Activated CD8-positive, alpha-beta memory T cell treated with anti-CD3 and anti-CD28 coated beads, Interleukin-2, amount 10 ng/mL, durations not matched to agents 7 days and 5 days (primary cell): ENCODE data around the gene GPR173. TPM values are rescaled to one million over a fixed set of nuclear protein-coding genes. Genes with fewer than 3 reads are reported as not detected.
A peak's percentile ranks its signal among the peaks of the same experiment; 100 is the strongest.

Source experiments
- ATAC-seq: fragments of 150-1000 bp; cut with Tn5 transposase; one replicate; pipeline ENCODE4 v1.10.0; 2021; ENCODE audit warnings: moderate library complexity
- CTCF ChIA-PET: fragments of 350-600 bp; sonication (Branson Sonifier 250); formaldehyde crosslinking; loops from one replicate; lab custom pipeline; 2021; ENCODE audit warnings: antibody characterized with exemption; lab: Charles Lee
- DNase-seq: peaks from one replicate; pipeline ENCODE4 v3.0.0-alpha.2; 2020
- H3K27ac Mint-ChIP-seq: one replicate; pipeline ENCODE4 v1.8.0; 2021; ENCODE audit warnings: mild to moderate bottlenecking, mixed read lengths
- H3K27me3 Mint-ChIP-seq: one replicate; pipeline ENCODE4 v1.8.0; 2021; ENCODE audit warnings: mixed read lengths
- H3K36me3 Mint-ChIP-seq: one replicate; pipeline ENCODE4 v1.8.0; 2021; ENCODE audit warnings: mild to moderate bottlenecking, mixed read lengths
- H3K4me1 Mint-ChIP-seq: one replicate; pipeline ENCODE4 v1.8.0; 2021; ENCODE audit warnings: mixed read lengths
- H3K4me3 Mint-ChIP-seq: one replicate; pipeline ENCODE4 v1.8.0; 2021; ENCODE audit warnings: mild to moderate bottlenecking, moderate library complexity, mixed read lengths
- H3K9me3 Mint-ChIP-seq: one replicate; pipeline ENCODE4 v1.8.0; 2022; ENCODE audit warnings: low read depth, mixed read lengths
- total RNA-seq, 2 experiments: library from RNA; stranded (reverse); gene quantifications; one replicate each; pipeline ENCODE4 v1.2.3, GENCODE V29; 2021

GPR173 gene
- total RNA-seq, 2 experiments from 2014 or later: 0.20 TPM; not detected in 1

DNA sequence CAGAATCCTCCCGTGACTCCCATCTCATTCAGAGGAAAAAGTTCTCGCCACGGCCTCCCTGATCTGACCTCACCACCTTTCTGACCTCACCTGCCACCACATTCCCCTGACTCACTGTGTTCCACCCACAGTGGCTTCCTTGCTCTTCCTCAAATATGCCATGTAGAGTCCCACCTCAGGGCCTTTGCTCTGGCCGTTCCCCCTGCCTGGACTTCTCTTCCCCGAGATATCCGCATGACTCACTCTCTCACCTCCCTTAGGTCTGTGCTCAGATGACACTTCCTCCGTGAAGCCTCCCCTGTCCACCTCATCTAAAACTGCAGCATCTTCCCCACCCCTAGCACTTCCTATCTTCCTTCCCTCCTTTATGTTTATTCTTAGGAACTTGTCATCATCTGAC is 26.4 kb downstream of the GPR173 start:
- Mint-ChIP-seq H3K4me1 (peaks cover 16% of the 10 kb centered on the region), H3K36me3 (no peaks in the 10 kb centered on the region), H3K27me3 (no peaks in the 10 kb centered on the region), H3K4me3 (no peak overlapping the region), H3K9me3 (no peaks in the 10 kb centered on the region), H3K27ac (no peak overlapping the region)
- CTCF ChIA-PET: no interaction called here
- ATAC-seq (no peak), DNase-seq (no peak)

DNA sequence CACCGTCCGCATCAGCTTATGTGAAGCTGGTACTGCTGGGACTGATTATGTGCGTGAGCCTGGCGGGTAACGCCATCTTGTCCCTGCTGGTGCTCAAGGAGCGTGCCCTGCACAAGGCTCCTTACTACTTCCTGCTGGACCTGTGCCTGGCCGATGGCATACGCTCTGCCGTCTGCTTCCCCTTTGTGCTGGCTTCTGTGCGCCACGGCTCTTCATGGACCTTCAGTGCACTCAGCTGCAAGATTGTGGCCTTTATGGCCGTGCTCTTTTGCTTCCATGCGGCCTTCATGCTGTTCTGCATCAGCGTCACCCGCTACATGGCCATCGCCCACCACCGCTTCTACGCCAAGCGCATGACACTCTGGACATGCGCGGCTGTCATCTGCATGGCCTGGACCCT is 28.1 kb downstream of the GPR173 start:
- H3K36me3 Mint-ChIP-seq: no peaks in the 10 kb centered on the region
- no peak for ATAC-seq
- CTCF ChIA-PET: interaction anchor here (1.8 kb wide), 1 partner anchor 13 kb away, joined by 8 read pairs; no protein-coding TSS in a partner anchor

DNA sequence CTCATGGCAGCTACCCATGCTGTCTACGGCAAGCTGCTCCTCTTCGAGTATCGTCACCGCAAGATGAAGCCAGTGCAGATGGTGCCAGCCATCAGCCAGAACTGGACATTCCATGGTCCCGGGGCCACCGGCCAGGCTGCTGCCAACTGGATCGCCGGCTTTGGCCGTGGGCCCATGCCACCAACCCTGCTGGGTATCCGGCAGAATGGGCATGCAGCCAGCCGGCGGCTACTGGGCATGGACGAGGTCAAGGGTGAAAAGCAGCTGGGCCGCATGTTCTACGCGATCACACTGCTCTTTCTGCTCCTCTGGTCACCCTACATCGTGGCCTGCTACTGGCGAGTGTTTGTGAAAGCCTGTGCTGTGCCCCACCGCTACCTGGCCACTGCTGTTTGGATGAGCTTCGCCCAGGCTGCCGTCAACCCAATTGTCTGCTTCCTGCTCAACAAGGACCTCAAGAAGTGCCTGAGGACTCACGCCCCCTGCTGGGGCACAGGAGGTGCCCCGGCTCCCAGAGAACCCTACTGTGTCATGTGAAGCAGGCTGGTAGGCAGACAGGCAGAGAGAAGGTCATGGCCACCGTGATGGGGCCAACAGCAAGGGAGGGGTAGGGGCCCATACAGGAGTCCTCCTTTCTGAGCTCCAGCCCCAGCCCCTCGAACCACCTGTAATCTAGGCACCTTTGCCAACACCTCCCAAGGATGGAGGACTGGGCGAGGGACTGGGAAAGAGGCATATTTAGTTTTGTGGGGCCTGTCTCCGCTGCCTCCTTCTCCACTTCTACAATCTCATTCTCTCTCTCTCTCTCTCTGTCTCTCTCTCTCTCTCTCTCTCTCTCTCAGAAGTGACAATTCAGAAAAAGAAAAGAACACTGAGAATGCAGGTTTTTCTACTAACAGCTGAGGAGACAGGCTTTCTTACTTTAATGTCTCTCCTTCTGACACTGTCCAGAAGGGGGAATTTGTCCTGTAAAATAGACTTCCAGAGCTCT is 28.9 kb downstream of the GPR173 start:
- ATAC-seq (no peak), DNase-seq (no peak)
- Mint-ChIP-seq H3K4me3 (no peak overlapping the region), H3K27ac (no peak overlapping the region), H3K36me3 (no peaks in the 10 kb centered on the region), H3K4me1 (peaks cover 13% of the 10 kb centered on the region), H3K9me3 (no peaks in the 10 kb centered on the region), H3K27me3 (no peaks in the 10 kb centered on the region)
- CTCF ChIA-PET: interaction anchor here (1.8 kb wide), 1 partner anchor 12 kb away, joined by 8 read pairs; no protein-coding TSS in a partner anchor

More for the DNA sequence above, 28.1 kb downstream of the GPR173 start:
- H3K4me1 Mint-ChIP-seq: peaks cover 18% of the 10 kb centered on the region
- no peak overlapping the region for H3K27ac Mint-ChIP-seq
- no peaks in the 10 kb centered on the region for H3K9me3 Mint-ChIP-seq
- H3K27me3 Mint-ChIP-seq: no peaks in the 10 kb centered on the region
- DNase-seq: no peak
- no peak overlapping the region for H3K4me3 Mint-ChIP-seq

DNA sequence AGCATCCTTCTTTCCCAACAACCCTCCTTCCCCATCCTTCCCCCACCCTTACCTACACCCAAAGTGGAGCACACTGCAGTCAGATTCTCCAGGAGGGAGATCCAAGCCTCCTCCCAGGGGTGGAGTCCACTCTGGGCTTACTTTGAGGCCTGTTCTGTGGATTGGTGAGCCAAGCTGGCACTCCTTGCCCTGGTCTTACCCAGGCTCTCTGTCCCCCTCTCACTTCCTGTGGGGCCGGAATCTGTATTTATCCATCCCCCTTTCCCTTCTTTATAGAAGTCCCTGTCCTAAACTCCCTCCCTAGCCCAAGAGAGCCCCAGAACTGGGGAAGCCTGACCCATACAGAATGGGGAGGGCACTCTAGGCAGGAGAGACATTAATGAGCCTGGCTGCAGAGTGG is 30.4 kb downstream of the GPR173 start:
- H3K4me1 Mint-ChIP-seq: peaks cover 22% of the 10 kb centered on the region
- H3K27ac Mint-ChIP-seq: no peak overlapping the region
- DNase-seq: no peak
- H3K27me3 Mint-ChIP-seq: no peaks in the 10 kb centered on the region
- H3K4me3 Mint-ChIP-seq: no peak overlapping the region
- H3K36me3 Mint-ChIP-seq: no peaks in the 10 kb centered on the region
- CTCF ChIA-PET: no interaction called here
- ATAC-seq: no peak
- no peaks in the 10 kb centered on the region for H3K9me3 Mint-ChIP-seq

DNA sequence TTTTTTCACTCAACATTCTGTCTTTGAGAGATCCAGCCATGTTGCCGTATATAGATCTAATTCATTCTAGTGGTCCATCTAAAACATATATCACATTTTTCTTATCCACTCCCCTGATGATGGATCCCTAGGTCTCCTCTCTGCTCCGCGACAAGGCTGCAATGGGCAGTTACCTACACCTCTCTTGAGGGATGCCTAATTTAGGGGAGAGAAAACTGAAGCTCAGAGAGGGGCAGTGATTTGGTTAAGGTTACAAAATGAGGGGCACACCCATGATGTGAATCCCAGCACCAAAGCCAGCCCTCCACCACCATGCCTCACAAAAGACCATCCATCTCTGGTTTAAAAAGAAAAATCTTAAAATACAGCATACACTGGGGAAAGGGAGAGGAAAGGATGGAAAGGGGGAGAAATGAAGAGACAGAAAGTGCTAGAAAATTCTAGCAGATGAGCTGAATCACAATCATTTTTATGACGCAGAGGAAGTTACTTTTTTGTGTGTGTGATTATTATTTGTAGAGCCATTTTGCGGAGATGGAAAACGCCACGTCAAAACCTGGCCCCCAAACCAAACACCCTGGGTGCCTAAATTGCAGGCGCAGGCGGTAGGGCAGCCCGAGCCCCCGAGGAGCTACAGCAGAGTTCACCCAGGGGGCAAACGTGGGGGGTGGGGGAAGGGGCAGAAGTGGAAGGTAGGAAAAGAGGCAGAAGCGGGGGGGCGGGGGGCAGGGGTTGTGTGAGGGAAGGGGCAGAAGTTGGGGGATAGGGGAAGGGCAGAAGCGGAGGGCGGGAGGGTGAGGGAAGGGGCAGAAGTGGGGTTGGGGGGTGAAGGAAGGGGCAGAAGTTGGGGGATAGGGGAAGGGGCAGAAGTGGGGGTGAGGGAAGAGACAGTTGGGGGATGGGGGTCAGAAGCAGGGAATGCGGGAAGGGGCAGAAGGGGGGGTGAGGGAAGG is 32.3 kb downstream of the GPR173 start:
- ATAC-seq (no peak), DNase-seq (no peak)
- H3K36me3 Mint-ChIP-seq: peaks cover 14% of the 10 kb centered on the region
- peaks cover 33% of the 10 kb centered on the region for H3K4me1 Mint-ChIP-seq
- CTCF ChIA-PET: interaction anchor here (1.7 kb wide), 1 partner anchor 9 kb away, joined by 9 read pairs; no protein-coding TSS in a partner anchor
- peak overlapping the region; percentile 79 for H3K27ac Mint-ChIP-seq
- peak overlapping the region; percentile 65 for H3K4me3 Mint-ChIP-seq
- no peaks in the 10 kb centered on the region for H3K27me3 Mint-ChIP-seq
- no peaks in the 10 kb centered on the region for H3K9me3 Mint-ChIP-seq

DNA sequence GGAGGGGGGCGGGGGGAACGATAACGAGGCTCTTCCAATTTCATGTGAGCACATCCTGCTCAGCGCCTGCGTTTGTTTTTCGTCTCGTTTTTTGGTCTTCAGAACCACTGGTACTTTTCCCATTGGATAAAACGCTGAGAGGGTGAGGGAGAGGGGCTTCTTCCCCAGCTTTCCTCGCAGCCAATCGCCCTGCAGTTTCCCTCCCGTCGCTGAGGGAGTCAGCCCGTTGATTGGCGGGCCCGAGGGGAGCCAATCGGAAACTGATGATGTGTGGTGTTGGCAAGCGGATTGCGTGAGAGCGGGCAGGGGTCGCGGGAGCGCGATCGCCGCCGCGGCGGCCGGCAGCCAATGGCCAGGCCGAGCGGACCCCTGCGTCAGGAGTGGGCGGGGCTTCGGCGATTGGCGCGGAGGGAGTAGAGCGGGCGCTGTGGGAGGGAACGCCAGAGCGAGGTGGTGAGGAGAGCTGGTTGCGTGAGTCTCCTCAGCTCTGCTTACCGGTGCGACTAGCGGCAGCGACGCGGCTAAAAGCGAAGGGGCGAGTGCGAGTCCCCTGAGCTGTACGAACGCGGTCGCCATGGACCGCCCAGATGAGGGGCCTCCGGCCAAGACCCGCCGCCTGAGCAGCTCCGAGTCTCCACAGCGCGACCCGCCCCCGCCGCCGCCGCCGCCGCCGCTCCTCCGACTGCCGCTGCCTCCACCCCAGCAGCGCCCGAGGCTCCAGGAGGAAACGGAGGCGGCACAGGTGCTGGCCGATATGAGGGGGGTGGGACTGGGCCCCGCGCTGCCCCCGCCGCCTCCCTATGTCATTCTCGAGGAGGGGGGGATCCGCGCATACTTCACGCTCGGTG is 33.6 kb downstream of the GPR173 start, which contains the start of gene TSPYL2:
Gene TSPYL2, plus strand, starts transcription at position 443 of the 848 bp plus-strand sequence. Its CDS starts 132 bp downstream, at position 575.
- Mint-ChIP-seq H3K9me3 (no peaks in the 10 kb centered on the region), H3K4me1 (peaks cover 41% of the 10 kb centered on the region), H3K27ac (peak within 1 kb of the TSS; percentile 96), H3K4me3 (peak within 1 kb of the TSS; percentile 87), H3K27me3 (no peaks in the 10 kb centered on the region), H3K36me3 (peaks cover 18% of the 10 kb centered on the region)
- CTCF ChIA-PET: interaction anchor here (1.7 kb wide), 1 partner anchor 10 kb away, joined by 9 read pairs; no protein-coding TSS in a partner anchor
- peak; percentile 95 for DNase-seq
- peak; percentile 87 for ATAC-seq

DNA sequence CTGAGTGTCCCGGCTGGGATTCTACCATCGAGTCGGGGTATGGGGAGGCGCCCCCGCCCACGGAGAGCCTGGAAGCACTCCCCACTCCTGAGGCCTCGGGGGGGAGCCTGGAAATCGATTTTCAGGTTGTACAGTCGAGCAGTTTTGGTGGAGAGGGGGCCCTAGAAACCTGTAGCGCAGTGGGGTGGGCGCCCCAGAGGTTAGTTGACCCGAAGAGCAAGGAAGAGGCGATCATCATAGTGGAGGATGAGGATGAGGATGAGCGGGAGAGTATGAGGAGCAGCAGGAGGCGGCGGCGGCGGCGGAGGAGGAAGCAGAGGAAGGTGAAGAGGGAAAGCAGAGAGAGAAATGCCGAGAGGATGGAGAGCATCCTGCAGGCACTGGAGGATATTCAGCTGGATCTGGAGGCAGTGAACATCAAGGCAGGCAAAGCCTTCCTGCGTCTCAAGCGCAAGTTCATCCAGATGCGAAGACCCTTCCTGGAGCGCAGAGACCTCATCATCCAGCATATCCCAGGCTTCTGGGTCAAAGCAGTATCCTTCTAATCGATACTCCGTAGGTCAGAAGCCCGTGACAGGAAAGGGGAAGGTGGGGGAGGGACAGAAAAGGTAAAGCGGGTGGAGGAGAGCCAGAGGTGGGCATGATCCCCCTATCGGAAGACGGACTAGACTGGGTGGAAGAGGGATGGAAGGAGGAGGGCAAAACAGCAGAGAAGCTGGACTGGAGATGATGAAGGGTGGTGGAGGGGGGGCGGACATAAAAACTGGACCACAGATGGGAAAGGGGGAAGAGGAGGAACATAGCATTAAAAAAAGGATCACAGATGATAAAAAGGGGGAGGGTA is 34.4 kb downstream of the GPR173 start:
- Mint-ChIP-seq H3K36me3 (peaks cover 19% of the 10 kb centered on the region), H3K9me3 (no peaks in the 10 kb centered on the region), H3K27me3 (no peaks in the 10 kb centered on the region), H3K4me1 (peaks cover 42% of the 10 kb centered on the region), H3K4me3 (peak overlapping the region; percentile 87), H3K27ac (peak overlapping the region; percentile 79)
- CTCF ChIA-PET: no interaction called here
- ATAC-seq (no peak), DNase-seq (no peak)

DNA sequence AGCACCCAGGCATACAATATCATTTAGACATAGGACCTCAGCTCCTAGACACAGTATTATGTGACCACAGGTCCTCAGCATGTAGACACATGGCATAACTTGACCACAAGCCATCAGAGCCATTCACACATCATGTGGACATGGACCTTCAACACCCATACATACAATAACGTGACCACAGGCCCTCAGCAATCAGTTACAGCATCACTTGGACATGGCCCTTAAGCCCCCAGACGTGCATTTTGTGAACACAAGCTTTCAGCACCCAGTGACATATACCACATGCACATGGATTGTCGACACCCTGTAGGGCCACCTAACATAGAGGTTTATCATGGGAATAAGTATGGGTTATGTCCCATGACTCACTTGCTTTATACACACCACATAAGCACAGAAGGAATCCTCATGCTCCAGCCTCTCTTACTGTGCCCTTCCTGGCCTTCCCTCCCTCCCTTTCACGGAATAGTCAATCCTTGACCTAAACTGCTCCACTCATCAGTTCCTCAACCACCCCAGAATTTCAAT is 35.5 kb downstream of the GPR173 start:
- DNase-seq: no peak
- Mint-ChIP-seq H3K9me3 (no peaks in the 10 kb centered on the region), H3K4me1 (peaks cover 51% of the 10 kb centered on the region), H3K27me3 (no peaks in the 10 kb centered on the region), H3K27ac (peak overlapping the region; percentile 14), H3K4me3 (no peak overlapping the region), H3K36me3 (peaks cover 23% of the 10 kb centered on the region)
- no peak for ATAC-seq
- CTCF ChIA-PET: no interaction called here

DNA sequence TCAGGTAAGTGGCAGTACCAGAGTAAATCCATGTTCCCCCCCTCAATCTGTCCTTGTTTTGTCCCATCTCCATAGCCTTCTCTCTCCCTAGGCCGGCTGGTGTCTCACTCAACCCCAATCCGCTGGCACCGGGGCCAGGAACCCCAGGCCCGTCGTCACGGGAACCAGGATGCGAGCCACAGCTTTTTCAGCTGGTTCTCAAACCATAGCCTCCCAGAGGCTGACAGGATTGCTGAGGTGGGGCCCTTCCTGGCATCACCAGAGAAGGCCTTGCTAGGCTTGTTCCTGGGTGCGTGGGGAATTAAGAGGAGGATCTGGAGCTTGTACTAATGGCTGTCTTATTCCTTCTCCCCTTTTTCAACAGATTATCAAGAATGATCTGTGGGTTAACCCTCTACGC is 36.3 kb downstream of the GPR173 start:
- Mint-ChIP-seq H3K27ac (no peak overlapping the region), H3K9me3 (no peaks in the 10 kb centered on the region), H3K27me3 (no peaks in the 10 kb centered on the region), H3K4me3 (no peak overlapping the region), H3K36me3 (peaks cover 23% of the 10 kb centered on the region), H3K4me1 (peaks cover 54% of the 10 kb centered on the region)
- CTCF ChIA-PET: no interaction called here
- no peak for ATAC-seq
- no peak for DNase-seq

DNA sequence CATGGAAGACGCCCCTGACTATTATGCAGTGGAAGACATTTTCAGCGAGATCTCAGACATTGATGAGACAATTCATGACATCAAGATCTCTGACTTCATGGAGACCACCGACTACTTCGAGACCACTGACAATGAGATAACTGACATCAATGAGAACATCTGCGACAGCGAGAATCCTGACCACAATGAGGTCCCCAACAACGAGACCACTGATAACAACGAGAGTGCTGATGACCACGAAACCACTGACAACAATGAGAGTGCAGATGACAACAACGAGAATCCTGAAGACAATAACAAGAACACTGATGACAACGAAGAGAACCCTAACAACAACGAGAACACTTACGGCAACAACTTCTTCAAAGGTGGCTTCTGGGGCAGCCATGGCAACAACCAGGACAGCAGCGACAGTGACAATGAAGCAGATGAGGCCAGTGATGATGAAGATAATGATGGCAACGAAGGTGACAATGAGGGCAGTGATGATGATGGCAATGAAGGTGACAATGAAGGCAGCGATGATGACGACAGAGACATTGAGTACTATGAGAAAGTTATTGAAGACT is 37.2 kb downstream of the GPR173 start:
- DNase-seq (no peak), ATAC-seq (no peak)
- CTCF ChIA-PET: no interaction called here
- H3K9me3 Mint-ChIP-seq: no peaks in the 10 kb centered on the region
- H3K27me3 Mint-ChIP-seq: no peaks in the 10 kb centered on the region
- peaks cover 23% of the 10 kb centered on the region for H3K36me3 Mint-ChIP-seq
- H3K27ac Mint-ChIP-seq: peak overlapping the region; percentile 8
- H3K4me1 Mint-ChIP-seq: peaks cover 54% of the 10 kb centered on the region
- no peak overlapping the region for H3K4me3 Mint-ChIP-seq

DNA sequence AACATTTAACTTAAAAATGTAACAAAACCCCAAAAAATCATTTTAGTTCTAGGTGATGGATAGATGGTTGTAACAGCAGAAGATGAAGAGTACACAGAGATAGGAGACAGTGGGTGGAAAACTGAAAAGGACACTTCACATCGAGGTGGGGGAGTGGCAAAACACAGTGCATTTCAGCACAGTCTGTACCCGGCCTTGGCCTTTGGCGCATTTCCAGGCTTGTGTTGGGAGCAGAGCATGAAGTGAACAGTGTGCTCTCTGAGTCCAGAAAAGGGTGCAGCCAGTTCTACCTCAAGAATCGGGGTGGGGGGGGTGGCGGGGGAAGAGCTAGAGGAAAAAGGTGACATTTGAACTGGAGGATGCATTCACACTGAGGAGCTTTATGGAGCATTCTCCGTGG is 37.9 kb downstream of the GPR173 start:
- Mint-ChIP-seq H3K4me3 (no peak overlapping the region), H3K27ac (no peak overlapping the region), H3K36me3 (peaks cover 23% of the 10 kb centered on the region), H3K9me3 (no peaks in the 10 kb centered on the region), H3K27me3 (no peaks in the 10 kb centered on the region), H3K4me1 (peaks cover 51% of the 10 kb centered on the region)
- CTCF ChIA-PET: interaction anchor here (1.6 kb wide), 1 partner anchor 14 kb away, joined by 8 read pairs; no protein-coding TSS in a partner anchor
- no peak for DNase-seq
- ATAC-seq: no peak
